Suprapubic skin (tissue), 4 donors: ENCODE measurements around the gene LRFN3.

ENCODE experiments used
- CTCF ChIP-seq, 2 donors: fragments of 200-600 bp in 1 of 2; fragments of 450-650 bp in 1 of 2; sonication (generic) in 1 of 2; IDR thresholded peaks; one replicate each; pipeline ENCODE4 v1.5.1; 2016 to 2019; ENCODE audit warnings: antibody characterized with exemption in 2 of 2, mild to moderate bottlenecking in 1 of 2, moderate library complexity in 1 of 2
- POLR2A ChIP-seq, 2 donors: fragments of 450-650 bp; IDR thresholded peaks; one replicate each; pipeline ENCODE4 v1.6.1; 2017; ENCODE audit warnings: antibody characterized with exemption in 2 of 2, mild to moderate bottlenecking in 2 of 2, moderate library complexity in 2 of 2
- POLR2AphosphoS5 ChIP-seq, 3 donors: sonication (generic); formaldehyde crosslinking; IDR thresholded peaks; one replicate each; pipeline ENCODE4 v1.6.1; 2017; ENCODE audit warnings: antibody characterized with exemption in 3 of 3

- TF ChIP-seq POLR2A (IDR thresholded peaks at IDR 0.05) (no peak), CTCF (IDR thresholded peaks at IDR 0.05) (no peak), POLR2AphosphoS5 (IDR thresholded peaks at IDR 0.05) (no peak)
These were observed 28.8 kb upstream of the LRFN3 start for GRCh38 chr19:35907377-35907745.
